Mononuclear cell (primary cell): ENCODE measurements around the gene COG5. TPM values are rescaled to one million over a fixed set of nuclear protein-coding genes. Genes with fewer than 3 reads are reported as not detected.
A peak's percentile ranks its signal among the peaks of the same experiment; 100 is the strongest.
"Not testable (repeated sequence)": the region's sequence is repeated elsewhere in the genome, so short reads cannot be mapped to it uniquely, and the experiment has no call there.

Experiments used
- H3K27me3 ChIP-seq: 2 replicates; pipeline ENCODE4 v1.6.0; 2011; ENCODE audit warnings: low read length, control low read depth; ENCODE audit not compliant: insufficient read depth
- H3K4me1 ChIP-seq: 2 replicates; pipeline ENCODE4 v1.5.1; 2011; ENCODE audit warnings: mild to moderate bottlenecking, low read length, control low read depth; ENCODE audit not compliant: insufficient read depth
- H3K4me3 ChIP-seq: 2 replicates; pipeline ENCODE4 v1.5.1; 2011; ENCODE audit warnings: mild to moderate bottlenecking, low read length, moderate library complexity
- H3K9me3 ChIP-seq: 2 replicates; pipeline ENCODE4 v1.5.1; 2011; ENCODE audit warnings: low read depth, mild to moderate bottlenecking, control low read depth, low read length
- total RNA-seq: library from RNA; depleted of rRNA; stranded (reverse); fragments of >200 nt; gene quantifications from one replicate; pipeline ENCODE4 v1.2.3, GENCODE V29; 2012

COG5 gene
- total RNA-seq, 1 donor, result 78.9 TPM

DNA sequence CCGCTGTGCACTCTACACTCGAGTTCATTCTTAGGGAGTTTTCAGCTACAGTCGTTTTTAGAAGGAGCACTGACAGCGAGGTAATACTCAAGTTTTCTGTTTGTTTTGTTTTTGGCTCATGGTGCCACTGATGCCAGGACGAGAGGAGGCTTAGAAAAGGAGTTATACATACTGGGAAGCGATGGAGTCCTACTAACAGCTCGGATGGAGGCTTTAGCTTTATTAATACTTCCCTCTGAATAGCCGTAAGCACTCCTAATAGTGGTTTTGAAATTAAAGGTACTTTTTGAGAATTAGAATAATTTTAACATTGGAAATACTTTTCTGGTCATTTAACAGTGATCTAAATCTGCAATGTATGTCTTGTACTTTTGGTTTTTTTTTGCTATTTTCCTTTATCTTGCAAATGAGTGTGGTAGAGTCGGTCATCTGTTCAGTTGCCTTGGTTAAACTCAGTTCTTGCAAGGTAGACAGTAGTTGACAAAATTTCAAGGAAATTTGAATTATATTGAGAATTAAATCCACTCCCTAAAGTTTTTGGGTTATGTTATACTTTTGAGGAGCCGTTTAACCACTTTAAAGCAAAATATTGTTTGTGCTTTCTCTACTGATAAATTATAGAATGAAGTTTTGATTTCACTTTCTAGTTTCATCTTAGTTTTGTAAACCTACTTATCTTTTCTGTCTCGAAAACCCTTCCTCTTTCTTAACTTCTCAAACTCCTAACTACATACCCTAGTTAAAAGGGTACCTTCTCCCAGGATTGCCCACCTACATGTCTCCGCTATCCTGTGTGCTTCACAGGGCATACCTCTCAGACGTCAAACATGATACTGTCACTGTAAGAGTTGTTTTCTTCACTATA lies 393.4 kb downstream of the COG5 start:
- no peaks in the 10 kb centered on the region for H3K27me3 ChIP-seq
- H3K4me1 ChIP-seq, result peaks cover 19% of the 10 kb centered on the region
- peak overlapping the region; percentile 69 for H3K4me3 ChIP-seq
- no peaks in the 10 kb centered on the region for H3K9me3 ChIP-seq

DNA sequence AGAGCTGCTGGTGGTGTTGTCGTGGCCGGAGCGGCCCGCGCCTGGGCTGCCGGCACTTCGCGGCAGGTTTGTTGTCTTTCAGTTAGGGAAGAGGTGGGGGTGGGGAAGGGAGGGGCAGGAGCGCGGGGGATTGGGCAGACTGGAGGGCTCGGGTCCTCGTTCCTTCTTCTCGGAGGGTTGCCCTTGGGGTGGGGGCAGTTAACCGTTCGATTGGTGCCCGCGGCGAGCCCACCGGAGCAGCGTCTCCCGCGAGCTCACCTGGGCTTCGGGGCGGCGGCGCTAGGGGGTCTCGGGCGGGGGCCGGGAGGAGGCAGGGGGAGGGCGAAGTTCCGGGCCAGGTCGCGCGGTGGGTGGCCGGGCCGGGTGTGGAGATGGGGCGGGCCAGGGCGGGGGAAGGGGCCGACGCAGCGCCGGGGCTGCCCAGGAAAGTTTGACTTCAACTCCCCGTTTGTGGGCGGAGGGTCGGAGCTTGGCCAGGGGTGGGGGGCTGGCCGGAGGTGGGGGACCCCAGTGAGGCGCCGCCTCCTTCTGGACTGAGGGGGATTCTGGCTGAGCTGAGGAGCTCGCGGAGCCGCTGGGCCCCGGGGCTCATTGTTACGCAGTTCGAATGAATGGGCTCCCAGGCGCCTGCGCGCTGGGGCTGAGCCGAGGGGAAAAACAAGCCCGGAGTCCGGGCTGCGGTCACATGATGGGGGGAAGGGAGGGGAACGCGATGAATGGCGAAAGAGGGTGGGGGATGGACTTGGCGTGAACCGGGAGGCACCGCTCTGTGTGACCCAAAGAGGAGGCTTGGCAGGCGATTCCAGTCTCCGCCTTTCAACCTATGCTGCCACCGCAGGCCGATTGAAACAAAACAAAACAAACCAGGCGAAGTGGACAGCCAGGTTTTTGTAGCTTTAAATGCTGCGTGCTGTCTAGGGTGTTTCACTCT lies 394.3 kb downstream of the COG5 start:
- Histone ChIP-seq H3K9me3 (no peaks in the 10 kb centered on the region), H3K4me3 (peak overlapping the region; percentile 69), H3K27me3 (no peaks in the 10 kb centered on the region), H3K4me1 (peaks cover 17% of the 10 kb centered on the region)

DNA sequence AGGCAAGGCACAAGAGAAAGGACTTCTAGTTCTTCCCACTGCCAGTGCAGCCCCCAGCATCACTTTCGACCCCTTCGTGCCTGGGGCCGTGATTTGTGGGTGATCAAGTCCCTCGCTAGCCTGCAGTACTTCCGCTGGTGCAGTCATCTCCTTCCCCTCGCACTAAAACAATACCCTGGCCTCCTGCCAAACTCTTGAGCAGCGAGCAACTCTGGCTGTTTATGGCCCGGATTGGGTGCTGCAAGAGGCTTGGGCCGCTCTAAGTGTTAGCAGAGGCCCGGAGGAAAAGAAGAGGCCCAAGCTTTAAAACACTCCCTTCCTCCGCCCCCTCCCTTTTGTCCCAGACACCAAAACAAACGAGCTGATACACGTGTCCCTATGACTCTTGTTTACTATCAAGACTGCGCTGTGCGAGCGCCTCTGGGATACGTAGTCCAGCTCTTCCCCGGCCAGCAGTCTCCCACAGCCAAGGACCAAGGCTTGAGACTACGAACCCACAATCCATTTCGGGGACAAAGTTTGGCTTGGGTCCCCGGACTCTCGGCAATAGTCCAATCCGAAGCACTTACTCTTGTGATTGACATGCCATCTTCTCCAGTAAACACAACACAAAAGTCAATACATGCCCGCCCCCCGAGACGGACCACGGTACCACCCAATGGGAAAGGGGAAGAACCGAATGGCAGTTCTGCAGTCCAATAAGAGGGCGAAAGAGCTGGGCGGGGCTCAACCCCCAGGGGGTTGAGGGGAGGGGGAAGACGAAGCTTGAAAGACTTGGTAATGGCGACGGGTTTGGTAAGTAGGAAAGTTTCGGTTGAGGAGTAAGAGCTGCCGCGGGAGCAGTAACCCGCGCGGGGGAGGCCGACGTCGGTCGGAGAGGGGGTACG lies 395.2 kb downstream of the COG5 start, which contains the start of gene HBP1:
Gene HBP1, plus strand, starts transcription at position 771 of the 887 bp plus-strand sequence. CDS start 10,891 bp downstream, outside the sequence.
- Histone ChIP-seq H3K4me3 (peak within 1 kb of the TSS; percentile 69), H3K4me1 (peaks cover 15% of the 10 kb centered on the region), H3K27me3 (no peaks in the 10 kb centered on the region), H3K9me3 (no peaks in the 10 kb centered on the region)

DNA sequence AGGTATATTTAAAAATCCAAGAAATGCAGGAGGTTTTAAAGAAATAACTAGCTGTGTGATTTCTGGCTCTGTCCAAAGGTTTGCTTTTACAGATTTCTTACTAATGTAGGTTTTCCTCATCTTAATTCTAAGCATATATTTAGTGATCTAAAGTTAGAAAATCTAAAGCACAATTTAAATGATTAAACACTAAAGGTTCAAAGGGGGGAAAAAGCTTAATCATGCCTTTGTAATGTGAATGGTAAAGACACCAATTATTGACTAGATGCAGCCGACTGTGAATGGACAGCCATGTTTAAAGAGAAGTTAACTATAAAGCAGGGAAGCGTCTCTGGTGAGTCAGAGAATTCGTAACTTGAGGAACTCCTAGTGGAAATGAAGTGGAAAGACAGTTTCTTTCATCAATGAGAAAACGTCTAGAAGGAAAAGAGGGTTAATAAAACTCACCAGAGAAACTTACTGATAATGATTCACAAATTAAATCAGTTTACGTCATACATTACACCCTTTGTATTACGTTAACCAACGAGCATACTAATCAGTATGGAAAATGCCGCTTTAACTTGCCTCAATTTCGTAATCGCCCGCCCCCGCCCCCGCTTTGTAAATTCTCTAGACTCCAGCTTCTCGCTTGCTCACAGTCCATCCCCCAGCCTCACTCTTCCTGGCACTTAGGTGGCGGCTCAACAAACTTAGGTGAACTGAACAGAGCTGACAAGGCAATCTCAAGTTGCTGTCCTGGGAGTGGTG lies 396.1 kb downstream of the COG5 start:
- peaks cover 9% of the 10 kb centered on the region for H3K4me1 ChIP-seq
- no peaks in the 10 kb centered on the region for H3K27me3 ChIP-seq
- no peaks in the 10 kb centered on the region for H3K9me3 ChIP-seq
- H3K4me3 ChIP-seq, result peak overlapping the region; percentile 60

GRCh38 chr7:107166736-107167426 lies 396.8 kb downstream of the COG5 start:
- Histone ChIP-seq H3K4me3 (no peak overlapping the region), H3K4me1 (peaks cover 8% of the 10 kb centered on the region), H3K9me3 (no peaks in the 10 kb centered on the region), H3K27me3 (no peaks in the 10 kb centered on the region)

DNA sequence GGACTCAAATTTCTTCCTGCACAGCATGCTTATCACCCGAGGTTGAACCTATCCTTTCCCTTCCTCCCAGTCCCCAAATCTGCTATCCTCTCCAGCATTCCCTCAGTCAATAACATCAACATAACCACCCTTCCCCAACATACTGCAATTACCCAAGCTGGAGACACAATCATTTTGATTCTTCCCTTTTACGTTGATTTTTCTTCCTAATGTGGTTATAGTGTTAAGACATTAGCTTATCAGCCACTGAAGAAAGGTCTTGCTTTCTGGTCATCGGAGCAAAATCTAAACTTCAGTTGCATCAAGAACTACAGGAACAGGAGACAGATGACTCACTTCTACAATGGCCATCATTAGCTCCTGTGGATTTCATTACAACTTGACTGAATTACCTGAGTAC lies 398.4 kb downstream of the COG5 start:
- Histone ChIP-seq H3K4me3 (no peak overlapping the region), H3K27me3 (no peaks in the 10 kb centered on the region), H3K9me3 (no peaks in the 10 kb centered on the region), H3K4me1 (no peaks in the 10 kb centered on the region)

DNA sequence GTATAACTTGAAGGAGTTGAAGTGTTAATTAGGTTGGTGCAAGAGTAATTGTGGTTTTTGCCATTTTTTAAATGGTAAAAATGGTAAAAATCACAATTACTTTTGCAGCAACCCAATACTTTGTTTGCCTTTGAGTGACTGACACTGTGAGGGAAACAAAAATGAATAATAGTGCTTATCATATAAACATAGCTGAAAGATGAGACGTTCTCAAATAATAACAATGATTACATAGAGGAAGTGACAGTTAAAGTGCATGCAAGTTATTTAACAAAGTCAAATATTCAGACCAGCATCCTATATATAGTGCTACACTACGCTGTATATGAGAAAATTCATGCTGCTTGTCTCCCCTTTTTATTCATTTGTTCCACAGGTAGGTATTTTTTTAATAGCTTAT lies 399.6 kb downstream of the COG5 start:
- H3K27me3 ChIP-seq, result no peaks in the 10 kb centered on the region
- H3K4me3 ChIP-seq, result no peak overlapping the region
- no peaks in the 10 kb centered on the region for H3K4me1 ChIP-seq
- no peaks in the 10 kb centered on the region for H3K9me3 ChIP-seq

DNA sequence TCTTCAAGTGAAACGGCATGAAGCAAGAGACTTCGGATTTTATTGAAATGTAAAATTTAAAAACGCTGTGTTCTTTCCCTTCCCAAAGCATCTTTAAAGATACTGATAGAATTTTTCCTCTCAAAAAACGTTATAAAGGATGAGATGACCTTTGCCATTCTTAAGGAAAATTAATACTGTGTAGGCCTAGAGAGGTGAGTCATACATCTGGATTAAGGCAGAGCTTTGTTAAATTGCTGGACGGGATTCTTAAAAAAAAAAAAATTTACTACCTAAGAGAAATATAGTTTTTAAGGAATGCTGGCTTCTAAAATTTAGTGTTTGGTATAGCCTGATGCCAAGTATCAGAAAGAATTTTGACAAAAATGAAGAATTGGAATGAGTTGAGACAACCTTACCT lies 401.2 kb downstream of the COG5 start:
- H3K27me3 ChIP-seq, result no peaks in the 10 kb centered on the region
- H3K4me3 ChIP-seq, result no peak overlapping the region
- no peaks in the 10 kb centered on the region for H3K4me1 ChIP-seq
- H3K9me3 ChIP-seq, result no peaks in the 10 kb centered on the region

DNA sequence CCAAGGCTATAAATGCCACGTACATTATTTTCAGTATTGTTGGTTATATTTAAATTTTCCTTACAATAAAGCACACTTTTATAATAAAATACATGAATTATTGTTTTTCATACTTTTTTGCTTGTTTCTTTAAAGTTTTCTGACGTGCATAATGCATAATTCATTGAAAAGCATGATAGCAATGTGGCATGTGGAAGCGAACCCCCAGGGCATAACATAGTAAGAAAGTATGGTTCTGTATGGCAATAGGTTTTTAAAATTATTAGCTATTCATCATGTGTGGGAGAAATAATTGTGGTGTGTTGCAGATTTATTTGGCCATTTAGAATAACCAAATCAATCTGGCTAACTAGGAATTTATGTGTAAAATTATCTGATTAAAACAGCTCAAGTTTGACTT lies 402.3 kb downstream of the COG5 start:
- no peaks in the 10 kb centered on the region for H3K27me3 ChIP-seq
- no peaks in the 10 kb centered on the region for H3K9me3 ChIP-seq
- H3K4me1 ChIP-seq, result no peaks in the 10 kb centered on the region
- no peak overlapping the region for H3K4me3 ChIP-seq

- H3K27me3 ChIP-seq, result no peaks in the 10 kb centered on the region
- no peaks in the 10 kb centered on the region for H3K9me3 ChIP-seq
- no peaks in the 10 kb centered on the region for H3K4me1 ChIP-seq
- no peak overlapping the region for H3K4me3 ChIP-seq
Measured at GRCh38 chr7:107160389-107160788, 403.3 kb downstream of the COG5 start.

GRCh38 chr7:107158028-107158427 lies 405.7 kb downstream of the COG5 start:
- Histone ChIP-seq H3K9me3 (no peaks in the 10 kb centered on the region), H3K4me3 (no peak overlapping the region), H3K27me3 (no peaks in the 10 kb centered on the region), H3K4me1 (no peaks in the 10 kb centered on the region)

DNA sequence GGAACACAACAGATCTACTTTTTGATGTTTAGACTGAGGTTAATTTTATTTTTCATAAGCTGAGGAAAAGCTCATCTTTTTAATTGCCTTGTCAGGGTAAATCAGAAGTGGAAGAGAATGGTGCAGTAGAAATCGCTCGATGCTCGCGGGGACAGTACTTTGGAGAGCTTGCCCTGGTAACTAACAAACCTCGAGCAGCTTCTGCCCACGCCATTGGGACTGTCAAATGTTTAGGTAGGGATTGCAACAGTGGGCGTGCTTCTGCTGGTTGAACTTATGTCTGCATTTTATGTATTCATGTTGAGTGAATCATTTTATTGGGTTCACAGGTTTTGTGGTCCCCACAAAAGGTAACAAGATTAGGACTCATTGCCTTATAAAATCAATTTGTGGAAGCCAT lies 406.6 kb downstream of the COG5 start:
- no peaks in the 10 kb centered on the region for H3K4me1 ChIP-seq
- H3K4me3 ChIP-seq, result no peak overlapping the region
- no peaks in the 10 kb centered on the region for H3K9me3 ChIP-seq
- no peaks in the 10 kb centered on the region for H3K27me3 ChIP-seq

GRCh38 chr7:107155726-107156125 lies 408.0 kb downstream of the COG5 start:
- not testable (repeated sequence) for H3K4me1 ChIP-seq

More at GRCh38 chr7:107155726-107156125, 408.0 kb downstream of the COG5 start:
- H3K27me3 ChIP-seq, H3K4me3 ChIP-seq, H3K9me3 ChIP-seq: not testable (repeated sequence)
